GM23338 (cell line): ENCODE data around the gene FAM241B. TPM values are rescaled to one million over a fixed set of nuclear protein-coding genes. Genes with fewer than 3 reads are reported as not detected.

Experiments
- ATAC-seq: fragments of 200-7000 bp; cut with Tn5 transposase; 3 replicates; pipeline ENCODE4 v1.9.1; 2020
- DNase-seq: peaks from one replicate; pipeline ENCODE4 v3.0.0-alpha.2; 2015; ENCODE audit warnings: low spot score
- H2AFZ ChIP-seq: fragments of 200-600 bp; sonication (generic); 2 replicates; pipeline ENCODE4 v1.8.0; 2016; ENCODE audit warnings: antibody characterized with exemption, mild to moderate bottlenecking, moderate library complexity
- H3F3A ChIP-seq: fragments of 200-600 bp; sonication (generic); replicated peaks from 2 replicates; pipeline ENCODE4 v1.8.0; 2017; ENCODE audit warnings: antibody characterized with exemption, mixed run types, low read depth
- H3K27ac ChIP-seq: fragments of 200-600 bp; sonication (generic); 2 replicates; pipeline ENCODE4 v1.6.1; 2016; ENCODE audit warnings: low read depth
- H3K27me3 ChIP-seq: fragments of 200-600 bp; sonication (generic); 2 replicates; pipeline ENCODE4 v1.8.0; 2016; ENCODE audit warnings: mild to moderate bottlenecking, mixed run types, moderate library complexity; ENCODE audit not compliant: insufficient read depth
- H3K36me3 ChIP-seq: fragments of 200-600 bp; sonication (generic); 2 replicates; pipeline ENCODE4 v1.8.0; 2016; ENCODE audit warnings: mild to moderate bottlenecking; ENCODE audit not compliant: insufficient read depth
- H3K4me1 ChIP-seq: fragments of 200-600 bp; sonication (generic); 2 replicates; pipeline ENCODE4 v1.8.0; 2016; ENCODE audit warnings: mild to moderate bottlenecking, moderate library complexity; ENCODE audit not compliant: insufficient read depth
- H3K4me2 ChIP-seq: fragments of 200-600 bp; sonication (generic); 2 replicates; pipeline ENCODE4 v1.7.1; 2017; ENCODE audit warnings: mixed run types
- H3K4me3 ChIP-seq: fragments of 200-600 bp; sonication (generic); 2 replicates; pipeline ENCODE4 v1.6.1; 2016; ENCODE audit warnings: mixed run types
- H3K79me2 ChIP-seq: fragments of 200-600 bp; sonication (generic); replicated peaks from 2 replicates; pipeline ENCODE4 v1.8.0; 2017; ENCODE audit warnings: mild to moderate bottlenecking; ENCODE audit not compliant: insufficient read depth
- H3K9me2 ChIP-seq: fragments of 200-600 bp; sonication (generic); 2 replicates; pipeline ENCODE4 v1.8.0; 2017; ENCODE audit not compliant: insufficient read depth
- H4K20me1 ChIP-seq: fragments of 200-600 bp; sonication (generic); replicated peaks from 2 replicates; pipeline ENCODE4 v1.8.0; 2017; ENCODE audit warnings: mild to moderate bottlenecking; ENCODE audit not compliant: insufficient read depth
- H3K27ac Mint-ChIP-seq: 2 replicates; pipeline ENCODE4 v1.8.0; 2020; ENCODE audit warnings: inconsistent platforms, mild to moderate bottlenecking, moderate library complexity, mixed read lengths
- H3K27me3 Mint-ChIP-seq: 3 replicates; pipeline ENCODE4 v1.8.0; 2022; ENCODE audit warnings: low read depth, mild to moderate bottlenecking, moderate library complexity, mixed read lengths, inconsistent platforms; ENCODE audit not compliant: insufficient read depth, poor library complexity
- H3K36me3 Mint-ChIP-seq: 3 replicates; pipeline ENCODE4 v1.8.0; 2021; ENCODE audit warnings: low read depth, mild to moderate bottlenecking, inconsistent platforms, moderate library complexity, mixed read lengths
- H3K4me1 Mint-ChIP-seq: 3 replicates; pipeline ENCODE4 v1.8.0; 2020; ENCODE audit warnings: mild to moderate bottlenecking, inconsistent platforms, mixed read lengths
- H3K4me3 Mint-ChIP-seq: 3 replicates; pipeline ENCODE4 v1.8.0; 2021; ENCODE audit warnings: moderate library complexity, mild to moderate bottlenecking, inconsistent platforms, mixed read lengths
- H3K9me3 Mint-ChIP-seq: 3 replicates; pipeline ENCODE4 v1.8.0; 2020; ENCODE audit warnings: moderate library complexity, mild to moderate bottlenecking, inconsistent platforms, mixed read lengths
- CREB1 ChIP-seq: fragments of 250-450 bp; sonication (Bioruptor Pico); IDR thresholded peaks from 2 replicates; pipeline ENCODE4 v1.5.0; 2020; ENCODE audit warnings: low read depth, mild to moderate bottlenecking, moderate library complexity
- EZH2phosphoT487 ChIP-seq: fragments of 200-600 bp; sonication (generic); IDR thresholded peaks from one replicate; pipeline ENCODE4 v1.8.1; 2018; ENCODE audit warnings: antibody characterized with exemption; ENCODE audit not compliant: unreplicated experiment
- JUNB ChIP-seq: IDR thresholded peaks from one replicate; pipeline ENCODE4 v1.6.1; 2016; ENCODE audit warnings: antibody characterized with exemption; ENCODE audit not compliant: unreplicated experiment
- STAT1 ChIP-seq: IDR thresholded peaks from one replicate; pipeline ENCODE4 v1.6.1; 2016; ENCODE audit warnings: antibody characterized with exemption; ENCODE audit not compliant: unreplicated experiment
- ZNF331 ChIP-seq: fragments of 250-450 bp; sonication (Bioruptor Pico); IDR thresholded peaks from 2 replicates; pipeline ENCODE4 v1.5.0; 2020; ENCODE audit warnings: low read depth, mild to moderate bottlenecking, moderate library complexity
- polyA plus RNA-seq: library from polyadenylated mRNA; unstranded; fragments of >200 nt; fragmentation: Nextera tagmentation; extraction: Ambion mirVana; gene quantifications from 2 replicates; pipeline ENCODE4 v1.2.1, GENCODE V29; 2016
- total RNA-seq: library from RNA; depleted of rRNA; stranded (reverse); fragments of >200 nt; shearing (Covaris generic); gene quantifications from 2 replicates; pipeline ENCODE4 v1.2.3, GENCODE V29; 2014
- TF ChIP-seq, protein P1 (sequence below): IDR thresholded peaks from one replicate; pipeline ENCODE4 v1.6.1; 2018; ENCODE audit warnings: antibody characterized with exemption; ENCODE audit not compliant: unreplicated experiment
- TF ChIP-seq, protein P2 (sequence below): IDR thresholded peaks from 2 replicates; pipeline ENCODE4 v1.6.1; 2016; ENCODE audit warnings: antibody characterized with exemption

Gene FAM241B
- total and polyA plus RNA-seq, 2 experiments from 2014 or later, result 6.7 to 28.3 TPM

- no peak overlapping the region for H3K27ac Mint-ChIP-seq
- no peaks in the 10 kb centered on the region; the same call in 1 of the 2 replicates for H3K4me1 ChIP-seq
Observed at GRCh38 chr10:69655868-69656555, 26.0 kb downstream of the FAM241B start.

DNA sequence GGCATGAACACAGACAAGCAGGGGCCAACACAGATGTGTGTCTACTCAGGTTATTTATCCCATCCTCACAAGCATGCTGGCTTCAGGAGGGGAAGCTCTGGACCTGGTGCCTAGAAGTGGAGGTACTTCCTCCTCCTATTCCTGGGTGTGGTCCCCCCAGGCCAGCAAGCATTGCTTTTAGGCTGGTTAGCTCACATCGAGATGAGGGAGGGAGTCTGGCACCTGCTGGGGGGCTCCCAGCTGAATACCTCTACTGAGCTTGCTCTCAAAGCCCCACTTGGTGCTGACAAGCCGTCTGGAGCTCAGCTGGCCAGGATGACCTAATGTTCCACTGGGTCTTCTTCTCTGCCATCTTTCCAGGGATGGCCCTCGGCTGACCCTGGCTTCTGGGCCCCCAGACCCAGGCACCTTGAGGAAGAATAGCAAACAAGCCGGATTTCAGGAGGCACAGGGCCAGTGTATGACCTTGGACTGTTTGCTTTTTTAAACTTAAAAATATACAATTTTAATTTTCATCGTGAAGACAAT lies 26.8 kb downstream of the FAM241B start:
- H3K27ac ChIP-seq, result no peak overlapping the region
- Mint-ChIP-seq H3K27ac (no peak overlapping the region), H3K4me1 (peaks cover 28% of the 10 kb centered on the region), H3K9me3 (peaks cover 9% of the 10 kb centered on the region), H3K27me3 (peaks cover 12% of the 10 kb centered on the region), H3K4me3 (no peak overlapping the region), H3K36me3 (no peaks in the 10 kb centered on the region; the same call in 2 of the 3 replicates)
- H3K36me3 ChIP-seq, result no peaks in the 10 kb centered on the region
- H3K79me2 ChIP-seq, result no peaks in the 10 kb centered on the region
- DNase-seq (no peak), ATAC-seq (peak; percentile 12; the same call in 2 of the 3 replicates)
- no peaks in the 10 kb centered on the region for H4K20me1 ChIP-seq
- H2AFZ ChIP-seq, result no peak overlapping the region
- no peaks in the 10 kb centered on the region for H3K9me2 ChIP-seq
- no peaks in the 10 kb centered on the region for H3K27me3 ChIP-seq
- no peaks in the 10 kb centered on the region; the same call in 1 of the 2 replicates for H3K4me1 ChIP-seq
- no peak overlapping the region for H3K4me3 ChIP-seq
- no peak overlapping the region for H3K4me2 ChIP-seq
- no peaks in the 10 kb centered on the region for H3F3A ChIP-seq
- TF ChIP-seq JUNB, result no peak
- TF ChIP-seq STAT1, result no peak
- no peak for TF ChIP-seq CREB1 (CRISPR knock-in tag)
- no peak for TF ChIP-seq EZH2phosphoT487

More at GRCh38 chr10:69655868-69656555, 26.0 kb downstream of the FAM241B start:
- no peak overlapping the region for H3K4me3 Mint-ChIP-seq
- H3K36me3 Mint-ChIP-seq, result no peaks in the 10 kb centered on the region
- peaks cover 9% of the 10 kb centered on the region for H3K9me3 Mint-ChIP-seq
- Histone ChIP-seq H3K36me3 (no peaks in the 10 kb centered on the region), H4K20me1 (no peaks in the 10 kb centered on the region), H3K79me2 (no peaks in the 10 kb centered on the region), H2AFZ (peak overlapping the region; percentile 90), H3K27me3 (no peaks in the 10 kb centered on the region), H3K4me3 (no peak overlapping the region), H3K27ac (no peak overlapping the region), H3F3A (no peaks in the 10 kb centered on the region), H3K9me2 (no peaks in the 10 kb centered on the region), H3K4me2 (0 out of 2 replicates have a peak overlapping the region, but pooled peaks have one; percentile 19)
- ATAC-seq (peak; percentile 55), DNase-seq (no peak)
- H3K4me1 Mint-ChIP-seq, result peaks cover 25% of the 10 kb centered on the region
- TF ChIP-seq JUNB, result no peak
- no peak for TF ChIP-seq STAT1
- TF ChIP-seq, protein P1, sequence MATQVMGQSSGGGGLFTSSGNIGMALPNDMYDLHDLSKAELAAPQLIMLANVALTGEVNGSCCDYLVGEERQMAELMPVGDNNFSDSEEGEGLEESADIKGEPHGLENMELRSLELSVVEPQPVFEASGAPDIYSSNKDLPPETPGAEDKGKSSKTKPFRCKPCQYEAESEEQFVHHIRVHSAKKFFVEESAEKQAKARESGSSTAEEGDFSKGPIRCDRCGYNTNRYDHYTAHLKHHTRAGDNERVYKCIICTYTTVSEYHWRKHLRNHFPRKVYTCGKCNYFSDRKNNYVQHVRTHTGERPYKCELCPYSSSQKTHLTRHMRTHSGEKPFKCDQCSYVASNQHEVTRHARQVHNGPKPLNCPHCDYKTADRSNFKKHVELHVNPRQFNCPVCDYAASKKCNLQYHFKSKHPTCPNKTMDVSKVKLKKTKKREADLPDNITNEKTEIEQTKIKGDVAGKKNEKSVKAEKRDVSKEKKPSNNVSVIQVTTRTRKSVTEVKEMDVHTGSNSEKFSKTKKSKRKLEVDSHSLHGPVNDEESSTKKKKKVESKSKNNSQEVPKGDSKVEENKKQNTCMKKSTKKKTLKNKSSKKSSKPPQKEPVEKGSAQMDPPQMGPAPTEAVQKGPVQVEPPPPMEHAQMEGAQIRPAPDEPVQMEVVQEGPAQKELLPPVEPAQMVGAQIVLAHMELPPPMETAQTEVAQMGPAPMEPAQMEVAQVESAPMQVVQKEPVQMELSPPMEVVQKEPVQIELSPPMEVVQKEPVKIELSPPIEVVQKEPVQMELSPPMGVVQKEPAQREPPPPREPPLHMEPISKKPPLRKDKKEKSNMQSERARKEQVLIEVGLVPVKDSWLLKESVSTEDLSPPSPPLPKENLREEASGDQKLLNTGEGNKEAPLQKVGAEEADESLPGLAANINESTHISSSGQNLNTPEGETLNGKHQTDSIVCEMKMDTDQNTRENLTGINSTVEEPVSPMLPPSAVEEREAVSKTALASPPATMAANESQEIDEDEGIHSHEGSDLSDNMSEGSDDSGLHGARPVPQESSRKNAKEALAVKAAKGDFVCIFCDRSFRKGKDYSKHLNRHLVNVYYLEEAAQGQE, result no peak
- no peak for TF ChIP-seq EZH2phosphoT487
- TF ChIP-seq CREB1 (CRISPR knock-in tag), result no peak
- TF ChIP-seq ZNF331 (CRISPR knock-in tag), result no peak
- TF ChIP-seq, protein P2, sequence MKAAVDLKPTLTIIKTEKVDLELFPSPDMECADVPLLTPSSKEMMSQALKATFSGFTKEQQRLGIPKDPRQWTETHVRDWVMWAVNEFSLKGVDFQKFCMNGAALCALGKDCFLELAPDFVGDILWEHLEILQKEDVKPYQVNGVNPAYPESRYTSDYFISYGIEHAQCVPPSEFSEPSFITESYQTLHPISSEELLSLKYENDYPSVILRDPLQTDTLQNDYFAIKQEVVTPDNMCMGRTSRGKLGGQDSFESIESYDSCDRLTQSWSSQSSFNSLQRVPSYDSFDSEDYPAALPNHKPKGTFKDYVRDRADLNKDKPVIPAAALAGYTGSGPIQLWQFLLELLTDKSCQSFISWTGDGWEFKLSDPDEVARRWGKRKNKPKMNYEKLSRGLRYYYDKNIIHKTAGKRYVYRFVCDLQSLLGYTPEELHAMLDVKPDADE, result no peak
- H3K27me3 Mint-ChIP-seq, result peaks cover 12% of the 10 kb centered on the region
